GM18508 (cell line): ENCODE data around the gene REEP6.
"Not testable (repeated sequence)": the region's sequence is repeated elsewhere in the genome, so short reads cannot be mapped to it uniquely, and the experiment has no call there.

Experiments
- ATAC-seq: cut with Tn5 transposase; IDR thresholded peaks from one replicate; pipeline ENCODE4 v1.9.1; 2021; ENCODE audit warnings: moderate number of reproducible peaks; ENCODE audit not compliant: insufficient read depth, unreplicated experiment

Gene REEP6

DNA sequence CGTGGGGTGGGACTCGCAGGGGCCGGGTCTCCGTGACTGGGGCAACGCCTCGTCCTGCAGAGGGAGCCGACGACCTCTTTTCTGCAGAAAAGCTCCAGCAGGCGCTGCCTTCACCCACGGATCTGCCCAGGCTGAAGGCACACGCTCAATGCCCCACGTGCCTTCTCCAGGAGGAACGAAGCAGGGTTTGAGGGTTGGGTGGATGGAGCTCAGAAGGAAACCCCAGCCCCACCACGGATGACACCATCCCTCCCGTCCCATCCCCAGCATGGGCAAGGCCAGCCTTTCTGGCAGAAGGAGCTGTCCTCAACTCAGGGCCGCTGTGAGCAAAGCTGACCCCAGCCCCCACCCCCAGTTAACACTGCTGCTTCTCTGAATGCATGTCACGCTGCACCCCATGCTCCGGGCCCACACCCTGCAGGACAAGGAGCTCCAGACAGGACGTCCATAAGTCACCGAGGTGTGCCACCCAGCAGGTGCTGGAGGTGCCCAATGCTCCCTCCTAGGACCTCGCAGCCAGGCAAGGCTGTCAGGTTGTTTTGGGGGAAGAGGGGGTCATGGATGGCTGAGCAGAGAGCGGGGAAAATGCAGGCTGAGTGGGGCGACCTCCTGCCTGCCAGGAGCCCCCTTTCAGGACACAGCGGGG lies 19.3 kb upstream of the REEP6 start:
- ATAC-seq: no peak

DNA sequence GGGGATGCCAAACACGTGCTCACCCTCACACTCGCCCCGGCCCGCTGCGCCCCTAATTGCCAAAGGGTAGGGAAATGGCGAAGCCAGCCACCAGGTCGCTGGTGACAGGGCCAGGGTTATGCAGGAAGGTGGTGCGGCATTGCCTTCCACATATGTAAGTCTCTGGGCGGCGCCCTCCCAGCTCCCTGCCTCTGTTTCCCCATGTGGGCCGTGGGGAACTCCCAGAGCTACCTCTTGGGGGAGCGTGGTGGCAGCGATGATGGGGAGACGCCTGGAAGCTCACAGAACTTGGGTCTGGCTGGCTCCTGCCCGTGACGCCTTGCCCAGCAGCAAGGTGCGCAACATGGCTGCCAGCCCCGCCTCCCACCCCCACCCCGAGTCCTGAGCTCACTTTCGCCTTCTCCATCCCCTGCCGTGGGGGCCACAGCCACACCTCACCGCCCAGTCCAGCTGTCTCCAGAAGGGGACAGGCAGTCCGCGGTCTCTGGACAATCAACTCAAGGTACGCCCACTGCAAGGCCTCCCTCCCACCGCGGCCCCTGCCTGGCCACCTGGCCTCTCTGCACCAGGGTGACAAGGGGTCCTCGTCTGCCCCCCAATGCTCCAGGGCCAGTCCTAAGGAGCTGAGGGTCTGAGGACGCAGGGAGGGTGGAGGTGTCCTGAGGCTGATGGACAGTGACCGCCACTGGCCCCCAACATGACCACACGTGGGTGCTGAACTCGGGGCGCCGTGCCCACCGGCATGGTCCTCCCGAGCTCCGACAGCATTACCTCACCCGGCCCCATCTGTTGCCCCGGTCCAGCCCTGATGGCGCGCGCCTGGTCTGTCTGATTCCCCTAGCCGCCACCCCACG lies 18.5 kb upstream of the REEP6 start:
- ATAC-seq: no peak

DNA sequence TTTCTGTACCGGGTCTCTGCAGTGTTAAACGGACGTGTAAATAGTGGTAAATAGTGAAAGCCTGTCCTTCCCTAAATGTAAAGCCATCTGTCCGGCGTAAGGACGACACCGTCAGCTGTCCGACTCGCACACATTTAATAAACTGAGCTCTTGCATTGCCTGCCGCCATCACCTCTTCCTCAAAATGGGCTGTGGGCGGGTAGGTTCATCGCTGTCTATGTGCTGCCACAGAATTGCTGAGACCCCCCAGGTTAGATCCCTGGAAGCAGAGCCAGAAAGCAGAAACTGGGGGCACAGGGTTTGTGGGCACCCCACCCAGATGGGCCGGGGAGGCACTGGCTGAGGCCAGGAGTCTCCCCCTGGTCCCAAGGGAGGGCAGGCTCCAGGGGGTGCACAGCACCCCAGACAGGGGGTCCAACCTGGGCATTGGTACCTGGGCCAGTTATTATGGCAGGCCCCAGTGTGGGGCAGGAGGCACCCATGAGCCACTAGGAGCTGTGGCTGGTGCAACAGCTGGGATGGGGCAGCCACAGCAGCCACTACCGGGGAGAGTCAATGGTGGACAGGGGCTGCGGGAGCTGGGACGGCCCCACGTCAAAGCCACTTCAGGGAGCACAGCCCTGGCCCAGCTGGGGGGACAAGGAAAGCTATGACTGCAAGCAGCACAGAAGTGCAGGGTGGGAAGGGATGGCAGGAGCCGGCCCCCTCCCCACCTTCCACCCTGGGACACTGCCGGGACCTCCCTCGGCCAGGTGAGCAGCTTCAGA lies 17.7 kb upstream of the REEP6 start:
- ATAC-seq: no peak

- no peak for ATAC-seq
Observed at GRCh38 chr19:1474011-1474764, 16.8 kb upstream of the REEP6 start.

- no peak for ATAC-seq
Observed at GRCh38 chr19:1474765-1475351, 16.1 kb upstream of the REEP6 start.

DNA sequence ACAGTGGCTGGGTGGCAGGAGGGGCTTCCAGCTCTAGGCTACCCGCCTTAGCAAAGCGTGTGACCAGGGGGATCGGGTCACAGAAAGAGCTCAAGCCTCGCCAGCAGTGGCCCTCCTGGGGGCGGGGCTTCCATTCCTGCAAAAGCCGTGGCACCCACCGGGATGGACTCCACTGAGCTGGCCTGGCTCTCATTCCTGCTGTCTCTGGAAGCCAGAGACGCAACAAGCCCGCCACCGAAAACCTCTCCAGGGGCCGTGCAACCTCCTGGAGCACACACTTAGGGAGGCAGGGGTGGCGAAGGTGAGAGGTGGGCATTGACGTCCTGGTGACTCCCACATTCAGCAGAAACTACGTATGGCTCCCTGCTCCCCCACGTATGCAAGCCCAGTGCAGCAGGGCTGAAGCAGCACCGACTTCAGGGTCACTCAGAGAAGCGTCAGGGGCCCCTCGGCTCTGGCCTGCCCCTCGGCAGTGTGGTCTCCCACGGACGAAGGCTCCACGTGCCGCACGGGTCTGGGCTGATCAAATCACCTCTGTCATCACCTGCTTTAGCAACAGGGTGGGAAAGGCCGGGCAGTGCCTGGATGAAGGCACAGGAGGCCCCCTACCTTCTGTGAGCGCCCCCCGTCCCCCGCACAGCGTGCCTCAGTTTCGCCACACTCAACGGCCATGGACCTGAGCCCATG lies 15.1 kb upstream of the REEP6 start:
- no peak for ATAC-seq

DNA sequence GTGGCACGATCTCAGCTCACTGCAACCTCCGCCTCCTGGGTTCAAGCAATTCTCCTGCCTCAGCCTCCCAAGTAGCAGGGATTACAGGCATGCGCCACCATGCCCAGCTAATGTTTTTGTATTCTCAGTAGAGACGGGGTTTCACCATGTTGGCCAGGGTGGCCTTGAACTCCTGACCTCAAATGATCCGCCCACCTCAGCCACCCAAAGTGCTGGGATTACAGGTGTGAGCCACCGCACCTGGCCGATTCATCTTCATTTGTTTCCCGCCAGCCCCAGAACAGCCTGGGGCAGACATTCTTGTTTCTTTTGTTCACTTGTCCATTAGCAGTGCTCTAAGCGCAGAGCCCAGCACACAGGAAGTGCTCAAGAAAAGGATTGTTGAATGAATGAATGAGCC lies 13.9 kb upstream of the REEP6 start:
- ATAC-seq: not testable (repeated sequence)

DNA sequence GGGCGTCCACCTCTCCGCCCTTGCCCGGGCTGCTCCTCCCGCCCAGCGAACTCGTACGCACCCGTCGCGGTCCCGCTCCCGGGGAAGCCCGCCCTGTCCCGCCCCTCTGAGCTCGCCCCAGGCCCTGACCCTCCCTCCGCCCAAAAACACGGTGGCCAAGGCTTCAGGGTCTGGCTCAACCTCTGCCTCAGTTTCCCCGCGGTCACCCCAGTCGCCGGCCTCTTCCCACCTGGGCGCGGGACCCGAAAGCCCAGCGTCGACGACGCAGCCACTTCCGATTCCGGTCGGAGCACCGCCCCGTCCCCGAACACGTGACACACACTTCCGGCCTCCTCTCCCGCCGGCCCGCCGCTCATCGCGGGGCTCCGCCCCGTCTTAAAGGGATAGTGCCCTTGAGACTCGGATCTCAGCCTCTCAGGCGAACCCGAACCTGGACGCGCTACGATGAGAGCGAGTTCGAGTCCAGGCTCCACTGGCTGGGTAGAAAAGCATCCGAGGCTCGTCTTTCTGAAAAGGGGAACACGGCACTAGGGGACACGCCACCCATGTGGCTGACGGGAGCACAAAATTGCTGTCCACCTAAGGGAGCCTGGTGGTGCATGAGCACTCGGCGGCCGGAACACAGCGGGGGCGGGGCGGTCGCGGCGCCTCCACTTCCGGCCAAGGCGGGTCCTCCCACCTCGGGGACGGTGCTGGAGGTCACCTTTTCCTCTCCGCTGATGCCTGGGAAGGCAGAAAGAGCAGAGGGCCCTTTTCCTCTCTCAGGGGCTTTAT lies 11.9 kb upstream of the REEP6 start, which contains the start of gene C19orf25:
C19orf25 (minus strand) TSS at position 282 of the 774 bp plus-strand sequence. CDS start 312 bp downstream, outside the sequence.
- no peak for ATAC-seq

DNA sequence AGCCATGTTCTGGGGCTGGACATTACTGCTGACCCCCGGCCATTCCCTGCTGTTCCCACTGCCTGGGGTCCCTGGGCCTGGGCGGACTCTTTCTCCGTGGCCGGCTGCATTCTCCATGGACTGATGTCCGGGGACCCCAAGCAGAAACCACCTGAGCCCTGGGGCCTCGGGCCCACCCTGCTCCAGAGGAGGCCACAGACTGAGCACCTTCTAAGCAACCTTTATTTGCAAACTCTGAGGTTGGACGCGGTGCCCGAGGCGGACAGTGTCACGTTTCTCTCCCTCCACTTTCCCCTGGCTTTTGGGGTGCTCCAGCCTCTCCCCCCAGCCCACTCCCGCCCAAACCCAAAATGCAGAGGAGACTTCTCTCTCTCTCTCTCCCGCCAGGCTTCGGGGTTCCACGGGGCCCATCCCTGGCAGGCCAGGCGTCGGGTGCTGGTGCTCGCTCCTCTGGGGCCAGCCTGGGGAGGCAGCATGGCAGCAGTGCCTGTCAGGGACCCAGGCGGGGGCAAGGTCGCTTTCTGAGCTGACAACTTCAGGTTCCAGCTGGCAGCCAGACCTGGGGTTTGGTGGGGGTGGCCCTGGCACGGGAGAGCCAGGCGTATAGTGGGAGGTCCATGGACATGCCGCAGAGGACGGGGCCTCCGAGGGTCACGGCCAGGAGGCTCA lies 9.6 kb upstream of the REEP6 start:
- ATAC-seq: no peak

DNA sequence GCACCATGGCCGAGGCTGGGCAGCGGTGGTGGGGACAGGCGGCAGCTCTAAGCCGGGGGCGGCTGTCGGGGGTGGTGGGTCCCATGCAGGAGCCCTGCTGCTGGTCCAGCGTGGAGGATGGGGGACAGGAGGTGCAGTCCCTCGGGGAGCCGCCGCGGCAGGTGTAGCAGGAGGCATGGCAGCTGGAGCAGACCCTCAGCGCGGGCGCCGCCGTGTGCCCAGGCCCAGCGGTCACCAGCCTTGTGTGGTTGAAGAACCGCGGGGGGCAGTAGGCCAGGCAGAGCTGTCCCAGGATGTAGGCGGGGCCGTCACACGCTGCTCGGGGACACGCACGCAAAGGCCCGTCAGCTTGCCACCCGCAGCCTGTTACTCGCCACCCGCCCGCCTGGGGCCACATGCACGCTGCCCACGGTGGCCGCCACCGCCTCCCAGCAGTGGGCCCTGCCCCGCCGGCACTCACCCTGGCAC lies 9.1 kb upstream of the REEP6 start:
- ATAC-seq: no peak

GRCh38 chr19:1482361-1483130 lies 8.4 kb upstream of the REEP6 start:
- no peak for ATAC-seq

- no peak for ATAC-seq
Observed at GRCh38 chr19:1483131-1483978, 7.6 kb upstream of the REEP6 start.

- ATAC-seq: no peak
Observed at GRCh38 chr19:1483979-1484428, 7.0 kb upstream of the REEP6 start.

GRCh38 chr19:1486720-1487575 lies 4.0 kb upstream of the REEP6 start:
- no peak for ATAC-seq

GRCh38 chr19:1487576-1488281 lies 3.3 kb upstream of the REEP6 start:
- no peak for ATAC-seq
